Right forelimb (tissue), 1 donor: ENCODE measurements around the gene DPM2.

ENCODE experiments used
- DNase-seq: peaks from one replicate; pipeline ENCODE4 v3.0.0-alpha.2; 2018

The DPM2 gene

DNA sequence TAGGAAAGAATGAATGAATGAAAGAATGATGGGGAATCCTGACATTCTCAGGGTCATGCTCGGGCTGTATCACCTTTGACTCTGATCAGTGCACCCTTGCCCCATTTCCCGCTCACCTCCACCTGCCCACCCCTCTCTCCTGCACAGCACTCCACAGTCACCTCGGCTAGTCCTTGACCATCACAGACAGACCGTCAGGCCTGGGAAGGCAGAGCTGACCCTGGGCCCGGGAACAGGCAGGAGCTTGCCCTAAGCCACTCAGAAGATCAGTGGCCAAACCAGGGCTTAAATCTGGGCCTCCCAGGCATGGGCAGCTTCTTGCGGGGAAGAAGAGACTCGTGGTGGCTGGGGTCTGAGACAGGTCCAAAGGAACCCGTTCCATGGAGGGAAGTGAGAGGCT, 41.8 kb downstream of the DPM2 start:
- no peak for DNase-seq

DNA sequence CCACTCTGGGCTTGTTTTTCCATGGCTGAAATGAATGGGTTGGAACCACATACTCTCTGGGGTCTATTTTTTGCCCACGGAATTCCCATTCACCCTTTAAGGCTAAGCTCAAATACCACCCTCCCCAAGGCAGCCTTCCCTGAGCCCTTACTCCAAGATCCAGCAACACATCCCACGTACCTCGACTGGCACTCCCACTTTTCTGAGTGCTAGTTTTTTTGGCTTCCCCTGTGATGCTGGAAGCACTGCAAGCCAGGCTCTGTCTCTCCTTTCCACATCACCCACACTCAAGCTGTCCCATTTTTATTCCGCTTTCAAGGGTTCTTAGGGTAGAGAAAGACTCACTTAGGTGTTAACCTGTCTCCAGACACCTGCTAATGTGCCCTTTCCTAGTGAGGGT, 44.3 kb downstream of the DPM2 start:
- DNase-seq: no peak

DNA sequence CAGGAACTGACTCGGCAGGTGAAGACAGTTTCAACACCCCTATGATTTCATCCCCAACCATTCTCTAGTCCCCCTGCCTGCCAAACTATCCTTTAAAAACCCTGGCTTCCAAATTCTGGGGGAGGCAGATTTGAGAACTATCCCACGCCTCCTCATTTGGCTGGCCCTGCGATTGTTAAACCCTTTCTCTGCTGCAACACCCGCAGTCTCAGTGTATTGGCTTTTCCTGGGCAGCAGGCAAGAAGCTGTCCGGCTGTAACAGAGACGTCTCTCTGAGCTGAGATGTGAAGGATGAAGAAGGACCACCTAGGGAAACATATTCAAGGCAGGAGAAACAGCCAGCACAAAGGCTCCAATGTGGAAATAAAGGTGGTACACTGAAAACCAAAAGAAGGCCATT, 44.8 kb downstream of the DPM2 start:
- DNase-seq: no peak

DNA sequence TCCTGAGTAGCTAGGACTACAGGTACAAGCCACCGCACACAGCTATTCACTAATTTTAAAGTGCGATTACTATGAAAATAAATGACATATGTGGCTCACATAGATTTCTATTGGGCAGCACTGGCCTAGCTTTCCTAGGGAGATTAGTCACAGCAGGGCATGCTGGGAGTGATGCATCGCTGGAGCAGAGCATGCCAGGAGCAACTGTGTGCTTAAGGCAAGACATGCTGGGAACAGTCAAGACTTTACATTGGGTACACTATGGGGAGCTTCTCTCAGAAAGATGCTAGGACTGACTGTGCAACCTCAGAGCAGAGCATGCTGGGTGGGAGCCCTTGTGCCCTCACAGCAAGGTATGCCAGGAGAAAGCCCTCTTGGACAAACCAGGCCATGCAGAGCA, 47.6 kb downstream of the DPM2 start:
- DNase-seq: no peak

DNA sequence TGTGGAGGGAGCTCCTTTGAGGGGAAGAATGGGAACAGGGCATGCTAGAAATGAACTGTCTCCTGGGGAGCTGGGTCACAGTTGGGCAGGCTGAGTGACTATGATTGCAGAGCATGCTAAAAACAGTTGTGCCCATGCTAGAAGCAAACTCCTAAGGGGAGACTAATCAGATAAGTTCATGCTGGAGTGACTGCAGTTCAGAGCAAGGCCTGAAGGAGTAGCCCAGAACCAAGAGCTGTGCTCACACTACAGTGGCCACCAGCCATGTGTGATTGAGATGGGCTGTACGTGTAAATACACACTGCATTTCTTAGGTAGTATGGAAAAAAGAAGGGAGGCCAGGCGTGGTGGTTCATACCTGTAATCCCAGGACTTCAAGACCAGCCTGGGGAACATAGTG, 49.9 kb downstream of the DPM2 start:
- DNase-seq: no peak

- no peak for DNase-seq
These were observed 51.2 kb downstream of the DPM2 start for GRCh38 chr9:127886401-127886972.

GRCh38 chr9:127885508-127886281, 52.0 kb downstream of the DPM2 start:
- DNase-seq: no peak
